HG02885 (cell line): Measurements from ENCODE around the gene CARMIL1.

Experiments
- ATAC-seq: cut with Tn5 transposase; IDR thresholded peaks from one replicate; pipeline ENCODE4 v1.9.1; 2021; ENCODE audit warnings: mild to moderate bottlenecking; ENCODE audit not compliant: unreplicated experiment, poor library complexity

Gene CARMIL1

DNA sequence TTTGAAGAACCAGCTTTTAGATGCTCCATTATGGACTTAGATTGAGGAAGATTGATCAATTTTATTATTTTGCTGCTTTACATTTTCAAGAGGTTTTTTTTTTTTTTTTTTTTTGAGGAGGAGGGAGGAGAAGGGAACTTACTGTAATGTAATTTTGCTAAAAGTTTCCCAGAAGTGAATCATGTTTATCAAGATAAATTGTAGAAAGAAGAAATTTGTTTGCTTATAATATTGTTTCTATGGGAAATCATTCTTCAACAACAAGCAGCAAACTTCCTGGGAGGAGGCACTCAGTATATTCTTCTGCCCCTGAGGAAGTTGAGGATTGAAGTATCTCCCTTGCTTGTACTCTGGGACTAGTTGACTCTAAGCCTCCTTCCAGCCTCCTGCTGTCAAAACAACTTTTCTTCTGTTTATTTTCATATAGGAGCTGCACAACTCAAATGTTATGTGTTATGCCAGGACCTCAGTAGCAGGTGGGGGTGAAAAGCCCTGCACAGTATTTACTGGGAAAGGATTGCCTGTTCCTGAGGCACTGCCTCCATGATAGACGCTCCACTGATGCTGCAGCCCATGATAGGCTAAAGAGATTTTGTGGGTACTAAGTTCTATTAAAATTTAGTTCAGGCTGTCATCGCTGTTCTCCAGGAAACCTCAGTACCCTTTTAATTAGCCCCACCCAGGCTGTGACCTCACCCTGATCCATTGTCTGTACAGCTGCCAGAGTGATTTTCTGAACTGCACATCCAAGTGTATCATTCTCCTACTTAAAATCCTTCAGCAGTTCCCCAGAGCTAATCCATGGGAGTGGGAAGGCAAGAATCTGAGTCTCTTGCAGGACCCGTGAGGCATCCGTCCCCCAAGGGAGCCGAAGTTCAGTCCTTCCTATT lies 51.9 kb downstream of the CARMIL1 start:
- no peak for ATAC-seq

DNA sequence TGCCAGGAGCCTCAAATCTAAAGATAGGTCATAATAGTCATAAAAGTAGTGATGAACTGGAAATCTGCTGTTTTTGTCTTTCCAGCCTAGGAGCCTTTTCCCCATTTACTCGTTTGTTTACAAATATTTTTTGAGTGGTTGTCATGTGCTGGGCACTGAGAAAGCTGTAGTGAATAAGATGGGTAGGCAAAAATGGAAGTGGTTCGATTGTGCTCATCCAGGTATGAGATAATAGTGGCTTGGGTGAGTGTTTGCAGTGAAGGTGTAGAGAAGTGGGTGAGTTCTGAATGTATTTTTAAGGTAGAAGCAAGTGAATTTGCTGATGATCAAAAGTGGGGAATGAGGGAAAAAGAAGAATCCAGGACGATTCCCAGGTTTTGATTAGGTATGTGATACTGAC lies 53.0 kb downstream of the CARMIL1 start:
- ATAC-seq = no peak

DNA sequence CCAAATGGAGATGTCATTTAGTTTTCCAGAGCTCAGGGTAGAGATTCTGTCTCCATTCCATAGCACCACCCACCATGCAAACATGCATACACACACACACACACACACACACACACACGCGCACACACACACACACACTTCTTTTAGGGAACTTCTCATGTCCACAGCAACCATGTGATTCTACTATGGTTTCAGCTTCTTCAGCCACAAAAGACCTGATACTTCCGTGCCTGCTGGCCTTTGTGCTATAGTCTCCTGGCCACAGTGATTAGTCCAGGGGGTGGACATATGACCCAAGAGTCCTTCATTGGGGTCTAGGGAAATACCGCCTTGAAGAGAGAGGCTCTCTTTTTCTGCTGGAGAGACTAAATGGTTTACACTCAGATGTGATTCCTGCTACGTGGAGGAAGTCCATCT lies 53.5 kb downstream of the CARMIL1 start:
- no peak for ATAC-seq

DNA sequence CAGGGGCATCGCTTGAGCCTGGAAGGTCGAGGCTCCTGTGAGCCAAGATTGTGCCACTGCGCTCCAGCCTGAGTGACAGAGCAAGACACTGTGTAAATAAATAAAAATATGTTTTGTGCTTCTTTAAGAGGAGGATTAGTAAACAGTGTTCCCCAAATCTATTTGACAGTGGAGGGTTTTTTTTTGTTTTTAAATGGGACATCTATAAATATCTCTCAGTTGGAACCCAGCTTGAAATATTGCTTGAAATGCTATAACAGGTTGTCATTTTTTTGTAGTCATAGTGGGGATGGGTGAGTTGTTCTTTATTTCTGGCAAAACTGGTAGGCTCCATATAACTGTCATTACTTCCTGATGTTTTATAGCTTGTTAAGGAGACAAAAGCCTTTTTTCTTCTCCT lies 54.3 kb downstream of the CARMIL1 start:
- no peak for ATAC-seq

DNA sequence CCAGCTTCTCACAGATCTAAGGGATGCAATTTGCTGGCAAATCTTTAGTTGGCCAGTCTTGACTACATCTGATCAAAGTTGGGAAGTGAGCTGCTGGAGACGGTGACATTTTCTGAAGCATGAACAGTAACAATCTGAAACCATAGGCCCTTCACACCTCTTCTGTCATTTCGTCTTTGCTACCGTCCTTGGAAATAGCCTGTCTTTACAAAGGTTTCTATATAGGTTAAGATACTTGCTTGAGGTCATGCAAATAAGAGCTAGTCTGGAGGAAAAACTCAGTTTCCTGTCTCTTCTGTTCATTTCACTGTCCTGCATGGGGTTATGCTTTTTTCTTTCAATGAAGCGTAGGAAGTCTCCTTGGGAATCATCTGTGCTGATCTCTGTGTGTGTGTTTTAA lies 55.6 kb downstream of the CARMIL1 start:
- ATAC-seq = peak; percentile 74

DNA sequence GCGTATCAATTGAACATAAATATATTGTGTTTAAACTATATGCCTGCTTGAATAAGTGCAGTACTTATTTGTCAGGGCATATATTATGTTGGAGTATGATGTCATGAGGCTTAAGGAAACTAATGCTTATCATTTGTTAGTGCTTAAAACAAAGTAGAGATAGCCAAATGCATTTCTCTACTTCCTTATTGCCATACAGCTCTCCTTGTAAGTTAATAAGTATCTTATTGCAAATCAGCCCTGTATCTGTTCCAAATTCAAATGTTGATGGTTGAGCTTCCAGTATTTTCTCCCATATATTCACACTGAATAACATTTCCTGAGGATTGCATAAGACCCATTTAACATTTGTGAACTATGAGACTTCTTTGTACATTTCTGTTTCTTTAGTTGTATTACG lies 57.8 kb downstream of the CARMIL1 start:
- ATAC-seq = no peak

DNA sequence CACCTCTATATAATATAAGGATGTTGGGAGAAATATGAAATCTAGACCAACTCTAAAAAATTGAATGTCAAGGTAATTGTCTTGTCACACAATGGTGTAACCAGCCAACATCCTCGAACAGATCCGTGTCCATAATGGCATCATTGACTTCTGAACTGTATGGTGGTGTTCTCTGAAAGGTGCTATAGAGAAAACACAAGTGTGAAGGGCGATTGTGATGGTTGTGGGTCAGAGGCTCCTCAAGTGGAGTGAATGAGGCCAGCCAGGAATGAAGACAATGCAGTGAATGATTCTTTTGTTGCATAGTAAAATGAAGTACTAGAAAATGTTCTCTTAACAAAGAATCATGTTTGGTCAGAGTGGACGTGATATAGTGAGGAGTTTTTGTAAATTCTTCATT lies 58.3 kb downstream of the CARMIL1 start:
- ATAC-seq = no peak

DNA sequence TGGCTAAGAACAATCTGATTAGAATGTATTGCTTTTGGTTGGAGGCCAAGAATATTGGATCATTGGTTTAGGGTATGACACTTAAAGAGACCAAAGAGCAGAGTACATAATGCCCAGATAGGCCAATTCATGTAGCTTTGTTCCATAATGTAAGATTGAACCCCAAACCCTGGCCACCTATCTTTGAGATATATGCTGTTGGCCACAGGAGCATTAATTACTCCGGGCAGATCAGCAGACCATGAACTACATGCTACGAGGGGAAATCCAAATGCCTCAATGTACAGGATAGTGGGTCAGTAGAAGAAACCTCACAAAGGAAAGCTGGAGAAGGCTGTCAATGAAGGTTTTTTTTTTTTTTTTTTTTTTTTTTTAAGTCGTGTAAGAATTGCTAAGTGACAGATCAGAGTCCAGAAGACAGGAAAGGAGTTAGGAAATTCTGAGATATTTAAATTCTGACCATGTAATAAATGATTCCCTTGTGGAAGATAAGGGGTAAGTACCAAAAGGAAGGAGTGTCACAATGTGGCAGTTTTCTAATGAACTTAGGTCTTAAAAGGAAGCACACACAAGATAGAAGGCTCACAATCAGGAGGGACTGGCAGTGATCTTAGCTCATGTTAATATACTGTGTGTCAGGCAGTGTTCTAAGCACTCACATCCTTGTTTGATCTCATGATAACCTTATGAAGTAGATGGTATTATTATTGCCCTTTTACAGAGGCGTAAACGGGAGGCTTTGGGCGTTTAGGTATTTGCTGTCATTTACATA lies 61.4 kb downstream of the CARMIL1 start:
- no peak for ATAC-seq

DNA sequence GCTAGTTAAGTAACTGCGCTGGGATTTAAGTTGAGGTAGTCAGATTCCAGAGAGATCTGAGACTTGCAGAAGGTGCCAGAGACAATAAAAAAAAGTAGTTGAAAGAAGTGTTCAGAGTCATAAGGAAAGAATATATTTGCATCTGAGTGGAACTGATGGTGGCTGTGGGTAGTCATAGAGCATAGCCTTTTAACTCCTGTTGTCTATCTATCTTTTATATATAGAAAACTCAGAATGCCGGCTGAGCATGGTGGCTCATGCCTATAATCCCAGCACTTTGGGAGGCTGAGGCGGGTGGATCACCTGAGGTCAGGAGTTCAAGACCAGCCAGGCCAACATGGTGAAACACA lies 62.0 kb downstream of the CARMIL1 start:
- ATAC-seq = no peak

DNA sequence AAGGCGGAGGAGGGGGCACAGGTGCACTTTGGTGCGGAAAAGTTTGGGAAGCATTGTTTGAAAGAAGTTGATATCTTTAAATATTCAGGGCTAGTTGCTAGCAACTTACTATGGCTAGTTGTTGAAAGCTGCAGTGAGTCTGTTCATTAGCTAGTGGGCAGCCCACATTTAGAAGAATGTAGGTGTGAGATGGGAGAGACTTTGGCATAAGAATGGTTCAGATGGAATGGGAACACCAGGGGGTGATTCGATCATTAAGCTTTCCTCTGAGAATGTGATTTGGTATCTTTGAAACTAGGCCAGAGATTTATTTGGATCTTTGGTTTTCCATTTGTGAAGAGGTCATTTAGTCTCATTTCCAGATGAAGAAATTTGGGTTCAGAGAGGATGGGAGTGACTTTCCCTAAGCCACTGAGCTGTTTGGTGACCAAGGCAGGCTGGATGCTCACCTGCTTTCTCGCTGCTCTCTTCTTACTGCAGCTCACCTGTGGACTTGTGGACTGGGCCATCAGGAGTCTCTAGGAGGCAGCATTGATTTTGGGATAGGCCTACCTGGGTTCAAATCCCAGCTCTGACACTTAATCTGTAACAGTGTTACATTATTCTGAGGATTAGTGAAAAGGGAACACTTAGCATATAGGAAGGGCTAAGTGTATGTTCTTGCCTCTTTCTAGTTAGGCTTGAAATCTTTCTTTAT lies 62.9 kb downstream of the CARMIL1 start:
- no peak for ATAC-seq

DNA sequence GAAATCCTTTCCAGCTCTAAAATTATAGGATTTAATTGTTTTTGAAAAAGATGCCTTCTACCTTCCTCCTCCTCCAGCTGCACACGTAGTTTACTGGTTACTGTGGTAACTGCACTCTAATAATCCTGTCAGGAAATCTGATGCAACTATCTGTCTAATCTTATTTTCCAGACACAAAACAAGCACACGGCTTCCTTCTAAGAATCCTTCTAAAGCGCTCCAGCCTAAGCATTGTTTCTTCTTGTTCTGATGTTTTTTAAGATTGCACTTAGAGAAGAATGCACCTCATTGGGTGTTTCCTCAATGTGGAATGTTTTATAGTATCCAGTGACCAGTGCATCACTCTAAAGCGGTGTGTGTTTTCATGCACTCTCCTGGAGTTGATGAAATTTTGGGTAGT lies 63.6 kb downstream of the CARMIL1 start:
- ATAC-seq = no peak

DNA sequence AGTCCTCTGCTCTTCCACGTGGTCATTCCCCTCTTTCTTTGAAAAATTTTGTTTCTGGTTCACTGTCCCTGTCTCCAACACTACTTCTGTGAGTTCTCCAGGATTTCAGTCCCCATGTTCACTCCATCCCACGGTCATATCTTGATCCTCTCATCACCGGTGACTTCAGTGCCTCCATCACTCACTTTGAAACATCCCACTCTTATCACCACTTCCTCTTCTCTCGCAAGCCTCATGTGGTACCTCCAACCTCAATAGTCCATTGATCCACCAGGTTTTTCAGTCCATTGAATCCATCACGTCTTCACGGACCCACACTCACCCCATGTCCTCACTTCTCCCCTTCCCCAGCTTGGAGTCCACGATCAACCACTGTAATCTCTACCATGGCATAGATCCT lies 64.8 kb downstream of the CARMIL1 start:
- peak; percentile 66 for ATAC-seq

DNA sequence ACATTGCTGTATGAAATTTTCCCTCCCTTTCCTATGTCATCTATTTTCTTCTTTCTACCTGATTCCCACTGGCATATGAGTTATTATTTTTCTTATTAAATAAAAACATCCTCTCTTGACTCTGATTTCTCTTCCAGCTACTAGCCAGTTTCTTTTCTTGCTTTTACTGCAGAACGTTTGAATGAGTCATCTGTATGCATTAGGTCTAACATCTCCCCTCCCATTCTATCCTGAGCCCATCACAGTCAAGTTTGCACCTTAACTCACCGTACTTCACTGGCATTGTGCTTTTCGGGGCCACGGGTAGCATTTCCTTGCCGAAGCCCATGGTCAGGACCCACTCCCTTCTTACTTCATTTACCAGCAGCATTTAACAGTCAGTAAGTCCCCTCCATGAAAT lies 65.7 kb downstream of the CARMIL1 start:
- no peak for ATAC-seq

DNA sequence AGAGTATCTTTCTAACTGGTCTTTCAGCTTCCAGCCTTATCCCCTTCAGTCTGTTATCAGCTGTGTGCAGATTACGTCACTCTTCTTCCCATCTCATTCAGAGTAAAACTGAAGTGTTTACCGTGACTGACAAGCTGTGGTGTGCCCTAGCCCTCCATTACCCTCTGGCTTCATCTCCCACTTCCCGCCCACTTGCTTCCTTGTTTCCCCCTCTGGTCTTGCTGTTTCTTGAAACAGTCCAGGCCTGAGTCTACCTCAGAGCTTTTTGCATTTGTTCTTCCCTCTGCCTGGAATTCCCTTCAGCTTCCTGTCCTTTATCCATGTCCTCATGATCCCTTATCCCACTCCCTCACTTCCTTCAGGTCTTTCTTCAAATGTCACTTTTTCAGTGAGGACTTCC lies 66.9 kb downstream of the CARMIL1 start:
- no peak for ATAC-seq

DNA sequence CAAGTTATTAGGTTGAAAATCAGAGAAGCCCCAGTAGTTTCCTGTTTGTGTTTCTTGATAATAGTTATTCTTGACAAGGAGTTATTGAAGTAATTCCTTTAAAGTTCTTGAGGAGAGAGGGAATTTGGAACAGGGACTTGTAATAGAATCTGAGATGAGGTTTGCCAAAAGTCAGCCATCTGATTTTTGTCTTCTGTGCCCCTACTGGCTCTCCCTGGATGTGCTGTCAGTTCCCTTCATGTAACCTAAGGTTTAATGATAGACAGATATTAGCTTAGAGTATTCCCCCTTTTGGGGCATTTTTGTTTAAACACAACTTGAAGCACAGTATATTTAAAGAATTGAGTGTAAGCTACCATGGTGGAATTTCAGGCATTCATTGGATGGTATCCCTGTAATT lies 71.4 kb downstream of the CARMIL1 start:
- ATAC-seq = no peak

DNA sequence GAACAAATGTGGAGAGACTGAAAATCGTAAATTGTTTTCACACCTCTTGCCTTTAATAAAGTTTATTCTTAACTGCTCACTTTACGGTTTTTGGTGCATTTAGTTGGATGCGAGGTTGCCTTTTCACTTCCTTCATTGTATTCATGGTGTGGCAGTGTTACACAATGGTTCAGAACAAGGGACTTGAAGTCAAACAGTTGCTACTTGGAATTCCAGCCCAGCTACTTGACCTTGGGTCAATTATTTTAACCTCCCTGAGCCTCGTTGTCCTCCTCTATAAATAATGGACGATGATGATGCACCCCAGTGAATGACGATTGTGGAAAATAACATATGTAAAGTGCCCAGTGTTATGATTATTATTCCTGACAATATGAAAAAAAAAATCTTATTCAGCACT lies 72.3 kb downstream of the CARMIL1 start:
- ATAC-seq = no peak

DNA sequence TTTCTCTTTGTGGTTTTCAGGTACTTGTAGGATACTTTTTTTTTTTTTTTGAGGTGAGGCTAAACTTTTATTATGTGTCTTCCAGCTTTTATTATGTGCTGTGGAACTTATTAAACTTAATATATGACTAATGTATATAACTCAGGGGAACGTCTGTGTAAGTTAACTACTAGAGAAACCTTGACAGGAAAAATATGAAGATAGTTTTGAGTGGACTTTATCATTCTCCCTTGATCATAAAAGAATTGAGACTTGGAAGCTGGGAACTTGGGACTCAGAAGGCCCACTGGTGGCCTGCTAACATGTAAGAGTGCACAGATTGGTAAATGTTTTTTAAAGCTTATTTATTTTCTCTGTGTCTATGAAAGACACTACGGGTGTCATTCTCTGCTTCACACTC lies 73.1 kb downstream of the CARMIL1 start:
- no peak for ATAC-seq

DNA sequence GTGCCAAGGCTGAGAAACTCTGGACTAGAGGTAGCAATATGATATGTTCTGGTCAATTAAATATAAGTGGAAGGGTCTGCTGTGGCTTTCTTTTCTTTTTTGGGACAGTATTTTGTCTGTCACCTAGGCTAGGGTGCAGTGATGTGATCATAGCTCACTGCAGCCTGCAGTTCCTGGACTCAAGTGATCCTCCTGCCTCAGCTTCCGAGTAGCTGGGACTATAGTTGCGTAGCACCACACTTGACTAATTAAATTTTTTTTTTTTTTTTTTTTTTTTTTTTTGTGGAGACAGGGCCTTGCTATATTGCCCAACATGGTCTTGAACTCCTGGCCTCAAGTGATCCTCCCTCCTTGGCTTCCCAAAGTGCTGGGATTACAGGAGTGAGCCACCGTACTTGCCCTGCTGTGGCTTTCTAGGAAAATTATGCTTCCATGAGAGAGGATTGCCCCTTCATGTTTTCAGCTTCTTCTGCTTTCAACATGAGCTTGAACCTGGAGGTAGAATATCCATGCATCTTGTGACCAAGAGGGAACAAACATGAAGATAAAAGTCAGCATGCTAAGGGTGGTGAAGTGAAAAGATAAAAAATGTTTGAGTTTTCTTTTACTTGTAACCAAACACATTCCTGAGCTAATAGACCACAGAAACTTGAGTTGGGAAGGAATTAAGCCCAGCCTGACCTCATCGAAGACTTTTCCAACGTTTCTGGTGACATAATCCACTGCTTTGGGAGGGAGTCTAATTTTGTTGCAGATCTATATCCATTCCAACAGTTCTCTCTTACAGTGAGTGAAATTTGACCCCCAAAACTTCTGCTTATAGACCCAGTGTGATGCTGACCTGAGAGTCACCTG lies 75.1 kb downstream of the CARMIL1 start:
- no peak for ATAC-seq

DNA sequence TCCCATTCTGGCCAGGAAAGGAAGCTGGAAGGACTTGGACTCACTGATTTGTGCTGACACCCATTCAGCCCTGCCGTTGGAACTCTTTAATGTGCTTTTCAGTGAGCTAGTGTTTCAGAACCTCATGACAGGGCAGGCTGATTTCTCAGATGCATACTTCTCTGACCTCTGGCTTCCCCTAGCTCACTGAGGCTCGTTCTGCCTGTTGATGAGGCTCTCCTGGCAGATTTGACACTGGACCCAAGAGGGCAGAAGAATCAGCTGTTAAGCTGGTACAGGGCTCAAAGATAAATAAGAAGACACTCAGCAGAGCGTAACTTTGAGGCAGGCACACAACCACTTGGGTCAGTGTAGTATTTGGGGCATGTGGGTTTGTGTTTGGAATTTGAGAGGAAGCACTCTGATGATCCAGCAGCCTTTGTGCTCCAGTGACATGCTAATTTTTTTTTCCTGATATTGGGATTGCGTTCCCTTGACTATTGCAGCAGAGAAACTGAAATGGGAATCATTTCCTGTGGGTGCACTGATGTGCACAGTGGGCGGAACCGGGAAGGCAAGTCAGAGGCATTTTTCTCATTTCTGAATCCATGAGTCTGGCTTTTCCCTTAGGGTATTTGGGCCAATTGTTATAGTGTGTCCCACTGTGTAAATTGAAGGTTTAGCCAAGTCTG lies 80.2 kb downstream of the CARMIL1 start:
- ATAC-seq = no peak

DNA sequence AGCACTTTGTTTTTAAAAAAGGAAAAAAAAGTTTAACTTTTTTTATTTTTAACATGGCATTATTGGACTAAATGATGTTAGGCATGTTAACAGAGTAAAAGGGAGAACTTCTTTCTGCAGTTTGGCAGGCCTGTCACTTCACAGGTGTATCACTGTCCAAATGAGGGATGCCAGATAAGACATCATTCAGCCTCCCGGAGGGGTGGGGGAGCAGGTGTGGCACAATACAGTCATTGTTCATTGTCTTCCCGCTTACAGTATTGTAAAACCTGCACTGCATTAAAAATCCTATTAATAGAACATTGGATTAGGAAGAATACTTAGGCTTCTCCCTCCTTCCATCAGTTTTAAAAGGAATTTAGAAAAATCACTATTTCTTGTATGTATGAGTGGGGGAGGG lies 80.7 kb downstream of the CARMIL1 start:
- ATAC-seq = no peak
